HEK293T (cell line): ENCODE data around the gene LRRC4C.

Source experiments
- ARNT ChIP-seq: fragments of 450-650 bp; IDR thresholded peaks from 2 replicates; pipeline ENCODE4 v1.6.1; 2017; ENCODE audit warnings: mild to moderate bottlenecking
- BHLHE40 ChIP-seq: fragments of 450-650 bp; IDR thresholded peaks from 2 replicates; pipeline ENCODE4 v1.6.1; 2016; ENCODE audit warnings: mild to moderate bottlenecking, moderate library complexity, borderline replicate concordance
- FOXM1 ChIP-seq: fragments of 450-650 bp; IDR thresholded peaks from 2 replicates; pipeline ENCODE4 v1.6.1; 2017; ENCODE audit warnings: mild to moderate bottlenecking, borderline replicate concordance
- HDGF ChIP-seq: fragments of 450-650 bp; IDR thresholded peaks from 2 replicates; pipeline ENCODE4 v1.6.1; 2017; ENCODE audit warnings: antibody characterized with exemption, borderline replicate concordance
- NFRKB ChIP-seq: fragments of 450-650 bp; IDR thresholded peaks from 2 replicates; pipeline ENCODE4 v1.6.1; 2016; ENCODE audit warnings: mild to moderate bottlenecking, moderate library complexity
- SP1 ChIP-seq: fragments of 450-650 bp; IDR thresholded peaks from 2 replicates; pipeline ENCODE4 v1.6.1; 2017
- SUZ12 ChIP-seq: fragments of 450-650 bp; IDR thresholded peaks from 2 replicates; pipeline ENCODE4 v1.6.1; 2016; ENCODE audit warnings: mild to moderate bottlenecking
- TARDBP ChIP-seq: fragments of 450-650 bp; IDR thresholded peaks from 2 replicates; pipeline ENCODE4 v1.6.1; 2016
- ZNF384 ChIP-seq: fragments of 450-650 bp; IDR thresholded peaks from 2 replicates; pipeline ENCODE4 v1.6.1; 2016

DNA sequence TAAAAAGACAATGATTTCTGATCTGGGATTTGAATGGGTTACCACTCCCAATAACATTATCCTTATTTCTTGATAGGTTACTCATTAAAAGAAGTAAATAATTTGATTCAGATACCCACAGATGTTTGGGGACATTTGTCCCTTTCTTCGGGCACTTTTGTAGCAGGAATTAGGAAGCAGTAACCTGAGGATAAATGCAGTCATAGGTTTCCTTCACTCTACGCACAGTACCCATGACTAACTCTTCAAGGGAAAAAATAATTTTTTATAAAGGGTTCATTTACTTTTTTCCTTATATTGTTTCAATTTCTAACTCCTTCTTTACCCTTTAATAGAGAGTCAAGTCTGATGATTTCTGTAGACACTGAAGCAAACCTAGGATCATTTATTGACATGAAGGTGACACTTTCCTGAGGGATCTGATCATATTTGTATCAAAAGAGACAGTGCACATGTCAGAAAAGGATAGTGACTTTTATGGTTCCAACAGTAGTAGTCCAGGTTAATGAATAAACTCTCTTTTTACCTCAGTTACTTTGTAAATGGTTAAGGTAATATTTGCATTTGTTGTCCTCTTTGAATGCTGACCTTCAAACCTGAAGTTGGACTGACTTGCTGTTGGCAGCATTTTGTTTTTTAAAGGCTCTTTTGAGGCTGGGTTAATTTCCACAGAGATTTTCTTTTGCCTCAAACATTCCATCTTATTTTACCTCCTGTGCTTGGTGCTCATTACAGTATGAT is 1072.0 kb downstream of the LRRC4C start:
- TF ChIP-seq SP1 = no peak
- TF ChIP-seq TARDBP = no peak
- no peak for TF ChIP-seq ZNF384
- no peak for TF ChIP-seq BHLHE40
- no peak for TF ChIP-seq NFRKB
- no peak for TF ChIP-seq SUZ12
- TF ChIP-seq FOXM1 = no peak
- no peak for TF ChIP-seq ARNT
- TF ChIP-seq HDGF = no peak
